GM19025 (cell line): ENCODE results near the gene ASB15.

ENCODE experiments used
- ATAC-seq: cut with Tn5 transposase; IDR thresholded peaks from one replicate; pipeline ENCODE4 v1.9.1; 2021; ENCODE audit warnings: mild to moderate bottlenecking, low read depth, moderate library complexity; ENCODE audit not compliant: unreplicated experiment

Gene ASB15

DNA sequence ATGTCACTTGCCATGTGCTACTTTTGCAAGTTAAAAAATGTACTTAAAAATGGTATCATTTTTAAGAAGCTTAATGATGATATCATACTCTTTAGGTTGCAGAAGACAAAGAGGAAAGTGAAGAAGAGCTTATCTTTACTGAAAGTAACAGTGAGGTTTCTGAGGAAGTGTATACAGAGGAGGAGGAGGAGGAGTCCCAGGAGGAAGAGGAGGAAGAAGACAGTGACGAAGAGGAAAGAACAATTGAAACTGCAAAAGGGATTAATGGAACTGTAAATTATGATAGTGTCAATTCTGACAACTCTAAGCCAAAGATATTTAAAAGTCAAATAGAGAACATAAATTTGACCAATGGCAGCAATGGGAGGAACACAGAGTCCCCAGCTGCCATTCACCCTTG, 60.1 kb downstream of the ASB15 start:
- ATAC-seq, result no peak

DNA sequence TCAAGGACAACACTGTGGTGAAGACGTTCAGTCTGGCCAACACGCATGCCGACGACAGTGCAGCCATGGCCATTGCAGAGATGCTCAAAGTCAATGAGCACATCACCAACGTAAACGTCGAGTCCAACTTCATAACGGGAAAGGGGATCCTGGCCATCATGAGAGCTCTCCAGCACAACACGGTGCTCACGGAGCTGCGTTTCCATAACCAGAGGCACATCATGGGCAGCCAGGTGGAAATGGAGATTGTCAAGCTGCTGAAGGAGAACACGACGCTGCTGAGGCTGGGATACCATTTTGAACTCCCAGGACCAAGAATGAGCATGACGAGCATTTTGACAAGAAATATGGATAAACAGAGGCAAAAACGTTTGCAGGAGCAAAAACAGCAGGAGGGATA, 60.7 kb downstream of the ASB15 start:
- no peak for ATAC-seq

DNA sequence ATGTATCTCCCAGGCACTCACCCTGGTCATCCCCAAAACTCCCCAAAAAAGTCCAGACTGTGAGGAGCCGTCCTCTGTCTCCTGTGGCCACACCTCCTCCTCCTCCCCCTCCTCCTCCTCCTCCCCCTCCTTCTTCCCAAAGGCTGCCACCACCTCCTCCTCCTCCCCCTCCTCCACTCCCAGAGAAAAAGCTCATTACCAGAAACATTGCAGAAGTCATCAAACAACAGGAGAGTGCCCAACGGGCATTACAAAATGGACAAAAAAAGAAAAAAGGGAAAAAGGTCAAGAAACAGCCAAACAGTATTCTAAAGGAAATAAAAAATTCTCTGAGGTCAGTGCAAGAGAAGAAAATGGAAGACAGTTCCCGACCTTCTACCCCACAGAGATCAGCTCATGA, 61.1 kb downstream of the ASB15 start:
- ATAC-seq, result no peak

DNA sequence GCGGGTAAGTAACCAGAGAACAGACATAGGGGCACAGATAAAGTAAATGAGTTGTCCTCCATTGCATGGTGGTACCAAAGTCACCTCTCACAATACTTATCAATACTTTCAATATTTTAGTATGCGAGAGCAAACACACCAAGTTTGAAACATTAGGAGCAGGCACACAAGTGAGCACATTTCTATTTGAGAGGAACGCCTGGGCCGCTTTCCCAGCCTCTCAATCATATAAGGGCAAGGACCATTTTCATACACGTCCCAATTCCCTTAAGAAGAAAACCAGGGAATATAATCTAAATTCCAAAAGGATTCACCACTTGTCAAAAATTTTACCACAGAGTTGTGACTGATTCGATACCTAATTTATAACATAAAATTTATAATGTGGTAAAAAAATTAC, 61.6 kb downstream of the ASB15 start:
- ATAC-seq, result no peak

DNA sequence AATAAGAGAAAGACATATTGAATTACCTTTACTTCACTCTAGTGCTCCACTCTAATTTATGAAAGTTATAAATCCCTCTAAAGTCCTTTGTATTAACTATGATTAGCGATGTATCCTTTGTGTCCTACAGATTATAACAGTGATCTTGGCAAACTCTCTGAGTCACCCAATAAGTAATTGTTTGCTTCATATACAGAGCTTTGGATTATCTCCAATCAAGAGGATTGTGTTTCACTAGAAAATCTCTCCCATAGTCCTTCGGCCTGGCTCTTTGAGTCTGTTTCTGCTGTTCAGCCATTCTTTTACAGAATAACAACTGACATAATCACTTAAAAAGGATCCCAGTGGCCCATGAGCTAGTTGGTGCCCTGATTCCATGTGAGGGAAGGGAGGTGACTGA, 63.5 kb downstream of the ASB15 start:
- ATAC-seq, result no peak

DNA sequence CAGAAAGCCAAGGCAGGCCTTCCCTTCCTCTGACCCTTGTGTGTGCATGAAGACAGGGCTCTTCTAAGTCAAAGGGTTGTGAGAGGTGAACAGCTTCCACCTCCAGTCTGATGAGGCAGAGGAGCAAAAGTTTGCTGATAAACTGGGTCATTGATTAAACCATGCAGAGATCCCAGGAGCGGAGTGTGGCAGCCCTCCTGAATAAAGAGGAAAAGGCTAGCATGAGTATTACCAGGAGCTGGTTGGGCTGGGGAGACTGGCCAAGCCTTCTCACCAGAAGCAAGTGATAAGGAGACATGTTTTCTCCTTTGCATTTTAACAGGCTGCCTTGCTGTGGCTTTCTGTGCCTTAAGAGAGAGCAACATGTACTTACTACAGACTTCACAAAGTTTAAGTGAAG, 64.3 kb downstream of the ASB15 start:
- no peak for ATAC-seq

DNA sequence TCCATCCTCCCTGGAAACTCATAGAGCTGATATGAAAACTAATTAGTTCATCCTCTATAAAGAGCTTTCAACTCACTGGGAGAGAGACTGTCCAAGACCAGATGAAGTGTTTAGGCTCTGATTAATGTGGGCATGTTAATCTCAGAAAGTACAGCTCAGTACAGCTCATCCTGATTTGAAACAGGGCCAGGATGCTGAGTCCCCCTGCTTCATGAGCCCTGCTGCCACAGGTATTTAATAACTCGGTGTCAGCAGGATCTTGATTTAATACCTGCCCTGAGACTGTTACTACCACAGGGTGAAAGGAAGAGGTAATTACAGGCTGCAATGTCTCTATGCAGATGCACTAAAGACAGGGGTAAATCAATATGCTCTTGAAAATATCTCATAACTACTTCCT, 64.9 kb downstream of the ASB15 start:
- no peak for ATAC-seq

DNA sequence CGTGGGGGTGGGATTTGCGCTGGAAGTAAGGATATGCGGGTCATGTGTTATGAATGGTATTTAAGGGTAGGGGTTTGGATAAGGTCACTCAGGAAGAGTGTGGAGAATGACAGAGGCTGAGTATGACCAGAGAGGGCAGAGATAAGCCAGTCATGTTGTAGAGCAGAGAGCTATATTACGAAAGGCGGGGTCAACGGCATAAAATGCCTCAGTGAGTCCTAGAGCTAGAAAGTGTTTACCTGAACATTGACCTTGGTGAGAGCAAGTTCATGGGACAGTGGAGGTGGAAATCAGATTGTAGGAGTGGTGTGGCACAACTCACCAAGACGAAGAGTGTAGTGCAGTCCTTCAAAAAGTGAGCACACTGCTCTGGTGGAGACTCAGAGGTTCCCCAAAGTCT, 67.9 kb downstream of the ASB15 start:
- ATAC-seq, result no peak

DNA sequence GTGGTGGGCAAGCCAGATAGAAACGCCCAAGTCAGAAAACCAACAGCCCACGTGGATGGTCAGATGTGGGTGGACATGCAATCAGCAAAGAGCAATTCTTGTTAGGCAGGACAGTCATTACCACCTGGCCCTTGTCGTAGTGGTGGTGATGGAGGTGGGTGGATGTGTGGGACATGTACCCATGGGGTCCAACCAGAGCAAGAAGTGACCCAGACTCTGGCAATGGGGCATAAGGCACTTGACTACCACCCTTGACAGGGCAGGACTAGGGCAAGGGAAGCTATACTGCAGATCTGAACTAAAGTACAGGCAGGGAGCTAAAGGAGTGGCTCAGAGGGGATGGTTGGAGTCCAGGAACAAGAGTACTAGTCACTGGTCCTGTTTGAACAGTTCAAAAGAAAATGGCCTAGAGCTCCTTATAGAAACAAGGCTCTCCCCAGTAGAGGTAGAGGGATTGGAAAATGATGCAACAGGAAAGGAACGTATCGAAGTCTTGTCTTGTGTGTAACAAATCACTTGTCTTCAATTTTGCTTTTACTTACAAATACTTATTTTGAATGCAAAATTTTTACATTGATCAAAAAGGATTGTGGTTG, 71.6 kb downstream of the ASB15 start:
- no peak for ATAC-seq

DNA sequence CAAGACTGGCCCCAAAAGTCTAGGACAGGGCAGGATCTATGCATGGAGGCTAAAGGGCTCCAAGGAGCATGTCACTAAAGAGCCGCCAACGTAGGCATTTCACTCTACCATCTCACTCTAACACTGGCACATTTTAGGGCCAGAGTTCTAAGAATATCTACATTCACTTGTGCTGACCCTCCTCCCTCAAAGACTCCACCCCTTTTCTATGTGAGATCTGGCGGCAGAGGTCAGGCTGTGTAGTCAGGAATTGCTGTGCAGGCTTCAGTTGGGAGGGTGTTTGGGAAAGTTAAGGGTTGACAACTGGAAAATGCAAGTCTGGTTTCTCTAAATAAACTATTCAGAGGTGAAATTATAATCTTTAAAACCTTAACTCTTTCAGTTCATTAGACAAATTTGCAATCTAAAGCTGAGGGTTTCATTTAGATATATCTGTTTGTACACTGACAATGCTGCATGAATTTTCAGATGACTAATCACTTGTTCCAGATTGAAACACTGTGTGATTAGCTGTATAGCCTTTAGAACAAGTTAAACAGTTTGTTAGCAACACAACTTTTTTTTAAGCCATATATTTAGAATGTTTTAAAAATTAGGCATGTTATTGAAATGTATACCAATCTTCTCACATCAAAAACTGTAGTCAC, 72.3 kb downstream of the ASB15 start:
- ATAC-seq, result no peak

DNA sequence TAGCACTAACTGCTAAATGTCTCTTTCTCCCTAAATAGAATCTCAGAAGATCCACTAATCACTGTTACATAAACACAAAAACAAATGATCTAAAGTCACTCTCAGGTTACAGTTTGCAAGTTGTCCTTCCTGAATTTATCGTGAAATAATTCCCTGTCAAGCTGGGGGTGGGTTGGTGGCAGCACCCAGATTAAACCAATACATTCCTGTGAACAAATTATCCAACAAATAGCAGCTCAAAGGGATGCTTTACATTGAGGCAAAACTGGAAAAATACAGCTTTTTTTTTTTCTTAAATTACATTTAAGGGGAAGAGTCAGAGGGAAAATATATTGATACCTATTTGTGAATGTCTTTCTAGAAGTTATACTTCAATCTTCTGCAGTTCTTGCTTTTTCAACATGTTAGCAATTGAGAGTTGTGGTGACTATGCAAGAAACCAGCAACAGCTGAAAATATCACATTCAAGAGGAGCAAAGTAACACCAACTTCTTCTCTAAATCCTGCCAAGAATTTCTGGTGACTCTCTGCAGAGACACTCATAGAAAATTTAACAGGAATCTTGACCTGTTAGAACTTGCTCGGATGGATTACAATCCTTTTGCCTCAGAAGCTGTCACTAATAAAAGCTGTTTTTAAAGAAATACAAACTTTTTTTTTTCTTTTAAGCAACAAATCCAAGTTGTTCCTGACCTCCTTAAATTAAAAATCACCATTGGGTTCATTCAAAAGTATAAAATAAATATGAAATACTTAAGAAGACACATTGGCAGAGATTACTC, 73.0 kb downstream of the ASB15 start:
- ATAC-seq, result no peak

DNA sequence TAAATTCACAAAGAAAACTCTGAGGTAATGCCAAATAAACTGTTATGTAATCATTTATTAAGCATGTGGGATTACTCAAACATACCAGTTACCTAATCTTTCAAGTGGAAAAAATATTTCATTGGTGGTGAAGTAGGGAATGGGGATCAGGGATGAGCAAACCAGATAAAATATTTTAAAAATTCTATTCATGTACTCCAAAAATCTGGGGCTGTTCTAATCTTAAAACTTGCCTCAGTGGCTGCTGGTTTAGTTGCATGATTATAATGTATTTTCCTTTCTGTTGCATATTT, 73.5 kb downstream of the ASB15 start:
- ATAC-seq, result no peak

DNA sequence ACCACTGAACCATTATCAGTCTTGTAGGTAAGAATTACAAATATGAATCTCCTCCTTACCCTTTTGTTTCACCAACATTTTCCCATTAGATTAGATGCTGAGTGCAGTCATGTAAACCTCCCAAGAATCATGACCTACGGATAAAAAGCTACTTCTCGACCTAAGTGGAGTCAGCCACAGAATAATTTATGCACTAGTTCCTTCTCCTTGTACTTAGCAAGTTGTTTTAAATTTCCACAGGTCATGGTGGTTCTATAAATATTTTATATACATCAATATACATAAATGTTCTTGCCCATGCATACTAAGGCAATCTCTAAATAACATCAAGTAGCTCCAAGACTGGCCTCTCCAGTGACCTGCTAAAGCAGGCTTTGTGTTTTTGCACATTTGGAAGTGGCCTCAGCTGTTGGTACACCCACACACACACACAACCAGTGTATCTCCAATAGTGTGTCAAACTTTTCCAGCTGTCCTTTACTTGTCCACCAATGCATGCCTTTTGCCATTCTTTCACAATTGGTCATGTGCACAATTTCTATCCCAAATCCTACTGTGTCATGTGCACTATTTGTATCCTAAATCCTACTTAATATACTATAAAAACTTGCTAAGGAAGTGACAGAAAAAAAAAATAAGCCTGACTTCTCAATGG, 75.6 kb downstream of the ASB15 start:
- no peak for ATAC-seq

DNA sequence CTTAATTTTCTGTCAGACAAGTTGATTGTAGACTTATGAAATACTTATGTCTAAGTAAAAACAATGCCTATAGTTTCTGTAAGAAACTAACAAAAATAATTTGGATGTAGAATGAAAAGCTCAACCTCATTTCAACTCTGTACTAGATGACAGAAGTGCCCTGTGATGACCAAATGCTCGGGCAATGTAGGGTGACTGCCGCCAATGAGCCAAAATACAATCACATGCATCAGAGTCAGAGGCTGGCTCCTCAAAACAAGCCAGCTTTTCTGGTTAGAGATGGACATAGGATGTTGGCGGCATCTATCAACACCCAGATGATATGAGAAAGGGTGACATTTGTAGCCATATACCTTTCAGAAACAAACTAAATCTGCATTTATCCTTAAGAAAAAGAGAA, 78.0 kb downstream of the ASB15 start:
- no peak for ATAC-seq

DNA sequence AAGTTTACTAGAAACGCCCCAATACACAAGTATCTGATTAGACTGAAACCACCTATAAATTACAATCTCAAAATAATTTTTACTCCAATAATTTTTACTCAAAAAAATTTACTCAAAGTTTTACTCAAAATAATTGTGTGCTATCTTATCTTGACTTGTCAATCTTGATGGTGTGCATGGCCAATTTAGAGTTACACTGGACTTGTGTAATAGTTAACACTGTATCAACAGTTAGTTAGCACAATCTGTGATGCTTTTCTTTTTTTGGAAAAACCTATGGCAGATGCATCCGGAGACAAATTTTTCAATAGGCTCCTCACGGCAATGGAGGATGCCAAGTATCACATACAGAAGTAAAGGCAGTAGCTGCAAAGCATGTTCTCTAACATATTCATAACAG, 79.0 kb downstream of the ASB15 start:
- no peak for ATAC-seq

DNA sequence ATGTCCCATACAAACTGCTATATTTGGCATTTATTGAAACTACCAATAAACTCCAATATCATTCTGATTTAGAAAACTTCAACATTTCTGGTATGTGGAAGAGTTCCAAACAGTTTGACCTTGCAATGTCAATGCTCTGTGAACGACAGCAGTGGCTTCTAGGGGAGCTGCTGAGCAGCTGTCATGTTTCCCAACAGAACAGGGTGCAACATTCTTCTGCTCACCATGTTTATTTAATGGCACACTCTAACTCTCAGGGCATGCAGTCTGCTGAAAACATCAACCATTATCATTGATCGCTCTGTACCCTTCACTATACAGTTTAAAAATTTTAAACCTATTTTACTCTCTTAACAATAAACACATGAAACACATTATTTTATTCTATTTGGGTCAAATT, 79.9 kb downstream of the ASB15 start:
- ATAC-seq, result no peak

DNA sequence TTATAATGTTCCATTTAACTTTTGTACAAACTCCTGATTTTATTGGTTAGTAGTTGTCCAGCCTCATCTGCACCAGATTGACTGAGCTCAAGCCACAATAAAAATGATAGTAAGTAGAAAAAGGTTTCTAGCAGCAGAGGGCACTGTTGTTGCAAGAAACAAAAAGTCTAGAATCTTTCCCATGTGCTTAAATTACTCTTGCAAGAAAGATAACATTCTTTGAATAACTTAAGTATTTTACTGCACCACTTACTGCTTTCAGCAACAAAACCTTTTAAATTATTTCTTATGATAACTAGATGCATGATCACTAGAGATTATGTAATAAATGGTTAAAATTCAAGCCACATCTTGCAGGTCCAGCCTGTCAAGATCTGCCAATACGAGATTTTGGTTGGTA, 81.1 kb downstream of the ASB15 start:
- ATAC-seq, result no peak

DNA sequence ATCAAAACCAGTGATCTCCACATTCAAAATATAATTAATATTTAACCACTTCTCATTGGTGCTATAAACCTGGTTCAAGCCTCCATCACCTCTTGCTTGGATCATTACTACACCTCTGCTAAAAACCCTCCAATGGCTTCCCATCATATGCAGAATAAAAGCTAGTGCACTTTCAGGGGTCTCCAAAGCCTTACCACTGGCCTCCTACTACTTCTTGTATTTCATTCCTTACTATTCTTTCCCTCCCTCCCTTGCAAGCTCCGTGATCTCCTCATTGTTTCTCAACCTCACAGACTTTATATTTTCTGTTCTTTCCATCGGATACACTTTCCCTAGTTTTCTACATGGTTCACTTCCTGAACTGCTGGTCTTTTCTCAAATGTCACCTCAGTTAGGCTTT, 85.5 kb downstream of the ASB15 start:
- ATAC-seq, result no peak

DNA sequence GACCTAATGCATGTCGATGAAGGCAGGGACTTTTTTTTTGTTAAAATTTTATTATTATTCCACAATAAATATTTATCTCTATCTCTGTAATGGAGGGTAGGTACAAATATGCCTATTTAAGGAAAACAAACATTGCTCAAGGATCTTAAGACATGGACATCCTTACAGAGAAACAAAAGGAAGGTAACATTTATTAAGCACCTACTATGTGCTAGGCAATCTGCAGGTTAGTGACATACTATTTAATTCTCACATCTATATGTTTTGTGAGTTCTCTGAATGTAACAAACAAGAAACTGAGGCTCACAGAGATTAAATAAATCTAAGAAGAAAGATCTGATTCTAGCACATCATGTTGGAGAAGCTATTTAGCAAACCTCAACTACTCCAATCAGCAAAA, 86.1 kb downstream of the ASB15 start:
- ATAC-seq, result no peak
